ENCODE measurements around the gene CDC42SE2.
"Not testable (repeated sequence)": the region's sequence is repeated elsewhere in the genome, so short reads cannot be mapped to it uniquely, and the experiment has no call there.

DNA sequence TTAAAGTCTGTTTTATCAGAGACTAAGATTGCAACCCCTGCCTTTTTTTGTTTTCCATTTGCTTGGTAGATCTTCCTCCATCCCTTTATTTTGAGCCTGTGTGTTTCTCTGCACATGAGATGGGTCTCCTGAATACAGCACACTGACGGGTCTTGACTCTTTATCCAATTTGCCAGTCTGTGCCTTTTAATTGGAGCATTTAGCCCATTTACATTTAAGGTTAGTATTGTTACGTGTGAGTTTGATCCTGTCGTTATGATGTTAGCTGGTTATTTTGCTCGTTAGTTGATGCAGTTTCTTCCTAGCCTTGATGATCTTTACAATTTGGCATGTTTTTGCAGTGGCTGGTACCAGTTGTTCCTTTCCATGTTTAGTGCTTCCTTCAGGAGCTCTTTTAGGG is 71.9 kb downstream of the CDC42SE2 start:
- TF ChIP-seq CTCF (IDR thresholded peaks at IDR 0.05; ENCODE audit: insufficient read depth, low read length, poor library complexity, severe bottlenecking); EZH2phosphoT487 (conservative IDR thresholded peaks at IDR 0.05; ENCODE audit: low read length): not testable (repeated sequence)
